Lower leg skin (tissue), 4 donors: Measurements from ENCODE around the gene TBC1D25. TPM values are rescaled to one million over a fixed set of nuclear protein-coding genes. Genes with fewer than 3 reads are reported as not detected.

Experiments used
- DNase-seq, 2 donors: peaks; one replicate each; pipeline ENCODE4 v3.0.0-alpha.2; 2019; ENCODE audit warnings: low spot score in 2 of 2
- H3K4me3 ChIP-seq: fragments of 200-600 bp; sonication (generic); 2 replicates; pipeline ENCODE4 v1.5.1; 2017; ENCODE audit warnings: mild to moderate bottlenecking, low read depth; ENCODE audit not compliant: poor library complexity, severe bottlenecking
- POLR2A ChIP-seq, 2 donors: fragments of 450-650 bp; IDR thresholded peaks; one replicate each; pipeline ENCODE4 v1.6.1; 2016 to 2017; ENCODE audit warnings: antibody characterized with exemption in 2 of 2, mild to moderate bottlenecking in 1 of 2, moderate library complexity in 1 of 2
- WGBS, 2 donors: methylation state at CpG; one replicate each; pipeline ENCODE4 v1.1.5; 2018; 5-methylcytosine and 5-hydroxymethylcytosine counted together
- intact Hi-C: fragments of 100-400 bp; cut with DNase I; formaldehyde crosslinking; loops from one replicate; pipeline ENCODE4 v1.15.0; 2023; ENCODE audit warnings: low total_unique reads
- total RNA-seq, 4 donors: library from RNA; depleted of rRNA; stranded (reverse); fragments of >200 nt; gene quantifications; one replicate each; pipeline ENCODE4 v1.1.0, GENCODE V29; 2016
- TF ChIP-seq, protein P1 (sequence below), 3 donors: fragments of 450-650 bp; IDR thresholded peaks; one replicate each; pipeline ENCODE4 v1.5.1; 2016; ENCODE audit warnings: antibody characterized with exemption in 3 of 3, mild to moderate bottlenecking in 3 of 3, moderate library complexity in 2 of 3

The TBC1D25 gene
- total RNA-seq, 4 donors from 2014 or later = 11.6 to 43.8 (median 16.2) TPM

DNA sequence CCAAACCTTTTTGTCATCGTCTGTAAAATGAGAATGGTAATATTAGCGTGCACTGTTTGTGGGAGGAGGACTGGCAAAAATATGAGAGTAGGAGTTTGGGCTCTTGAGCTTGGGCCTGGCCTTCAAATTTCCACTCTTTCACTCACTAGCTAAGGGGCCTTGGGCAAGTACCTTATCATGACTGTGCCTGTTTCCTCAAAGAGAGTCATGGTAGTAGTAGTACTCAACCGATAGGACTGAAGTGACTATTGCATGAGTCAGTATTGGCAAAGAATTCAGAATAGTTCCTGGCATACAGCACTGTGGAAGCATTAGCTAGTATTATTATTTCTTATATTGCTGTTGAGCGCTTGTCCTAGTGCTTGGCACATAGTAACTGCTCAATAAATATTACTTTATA, 18.8 kb downstream of the TBC1D25 start:
- TF ChIP-seq POLR2A (IDR thresholded peaks at IDR 0.05) = no peak
- TF ChIP-seq, protein P1, sequence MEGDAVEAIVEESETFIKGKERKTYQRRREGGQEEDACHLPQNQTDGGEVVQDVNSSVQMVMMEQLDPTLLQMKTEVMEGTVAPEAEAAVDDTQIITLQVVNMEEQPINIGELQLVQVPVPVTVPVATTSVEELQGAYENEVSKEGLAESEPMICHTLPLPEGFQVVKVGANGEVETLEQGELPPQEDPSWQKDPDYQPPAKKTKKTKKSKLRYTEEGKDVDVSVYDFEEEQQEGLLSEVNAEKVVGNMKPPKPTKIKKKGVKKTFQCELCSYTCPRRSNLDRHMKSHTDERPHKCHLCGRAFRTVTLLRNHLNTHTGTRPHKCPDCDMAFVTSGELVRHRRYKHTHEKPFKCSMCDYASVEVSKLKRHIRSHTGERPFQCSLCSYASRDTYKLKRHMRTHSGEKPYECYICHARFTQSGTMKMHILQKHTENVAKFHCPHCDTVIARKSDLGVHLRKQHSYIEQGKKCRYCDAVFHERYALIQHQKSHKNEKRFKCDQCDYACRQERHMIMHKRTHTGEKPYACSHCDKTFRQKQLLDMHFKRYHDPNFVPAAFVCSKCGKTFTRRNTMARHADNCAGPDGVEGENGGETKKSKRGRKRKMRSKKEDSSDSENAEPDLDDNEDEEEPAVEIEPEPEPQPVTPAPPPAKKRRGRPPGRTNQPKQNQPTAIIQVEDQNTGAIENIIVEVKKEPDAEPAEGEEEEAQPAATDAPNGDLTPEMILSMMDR (IDR thresholded peaks at IDR 0.05) = no peak
- no peak for DNase-seq
- H3K4me3 ChIP-seq = no peak overlapping the region
- intact Hi-C loops = no loop called here
- whole genome bisulfite sequencing, 2 donors = 38 to 70% methylated on average over 4 of the region's 4 CpGs

DNA sequence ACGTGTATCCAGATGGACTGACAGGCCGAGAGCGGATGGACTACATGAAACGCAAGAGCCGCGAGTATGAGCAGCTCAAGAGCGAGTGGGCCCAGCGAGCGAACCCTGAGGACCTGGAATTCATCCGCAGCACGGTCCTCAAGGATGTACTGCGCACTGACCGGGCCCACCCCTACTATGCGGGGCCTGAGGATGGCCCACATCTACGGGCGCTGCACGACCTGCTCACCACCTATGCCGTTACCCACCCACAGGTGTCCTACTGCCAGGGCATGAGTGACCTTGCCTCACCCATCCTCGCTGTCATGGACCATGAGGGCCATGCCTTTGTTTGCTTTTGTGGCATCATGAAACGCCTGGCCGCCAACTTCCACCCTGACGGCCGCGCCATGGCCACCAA, 20.1 kb downstream of the TBC1D25 start:
- TF ChIP-seq, protein P1 (IDR thresholded peaks at IDR 0.05) = no peak
- TF ChIP-seq POLR2A (IDR thresholded peaks at IDR 0.05) = no peak
- no peak for DNase-seq
- intact Hi-C loops = no loop called here
- H3K4me3 ChIP-seq = no peak overlapping the region
- WGBS, 2 donors = 92 to 96% methylated on average over 14 to 24 of the region's 24 CpGs

DNA sequence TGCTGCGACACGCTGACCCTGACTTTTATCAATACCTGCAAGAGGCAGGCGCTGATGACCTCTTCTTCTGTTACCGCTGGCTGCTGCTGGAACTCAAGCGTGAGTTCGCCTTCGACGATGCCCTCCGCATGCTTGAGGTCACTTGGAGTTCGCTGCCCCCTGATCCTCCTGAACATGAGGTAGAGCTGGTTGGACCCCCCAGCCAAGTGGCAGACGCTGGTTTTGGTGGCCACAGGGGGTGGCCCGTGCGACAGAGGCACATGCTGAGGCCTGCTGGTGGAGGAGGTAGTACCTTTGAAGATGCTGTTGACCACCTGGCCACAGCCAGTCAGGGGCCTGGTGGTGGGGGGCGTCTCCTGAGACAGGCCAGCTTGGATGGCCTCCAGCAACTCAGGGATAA, 20.5 kb downstream of the TBC1D25 start:
- no peak for DNase-seq
- WGBS, 2 donors = 86 to 90% methylated on average over 11 to 14 of the region's 14 CpGs
- H3K4me3 ChIP-seq = no peak overlapping the region
- intact Hi-C loops = no loop called here
- no peak for TF ChIP-seq POLR2A (IDR thresholded peaks at IDR 0.05)
- TF ChIP-seq, protein P1 (IDR thresholded peaks at IDR 0.05) = no peak

DNA sequence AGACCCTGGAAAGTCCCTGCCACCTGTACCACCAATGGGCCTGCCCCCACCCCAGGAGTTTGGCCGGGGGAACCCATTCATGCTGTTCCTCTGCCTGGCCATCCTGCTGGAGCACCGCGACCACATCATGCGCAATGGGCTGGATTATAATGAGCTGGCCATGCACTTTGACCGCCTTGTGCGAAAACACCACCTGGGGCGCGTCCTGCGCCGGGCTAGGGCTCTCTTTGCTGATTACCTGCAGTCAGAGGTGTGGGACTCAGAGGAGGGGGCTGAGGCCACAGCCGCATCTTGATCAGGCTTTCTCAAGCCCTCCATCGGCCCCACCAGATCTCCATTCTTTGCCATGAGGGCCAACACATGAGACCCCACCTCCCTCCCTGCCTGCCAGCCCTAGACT, 21.2 kb downstream of the TBC1D25 start:
- intact Hi-C loops = no loop called here
- H3K4me3 ChIP-seq = no peak overlapping the region
- TF ChIP-seq, protein P1 (IDR thresholded peaks at IDR 0.05) = no peak
- no peak for TF ChIP-seq POLR2A (IDR thresholded peaks at IDR 0.05)
- DNase-seq = no peak
- 98 to 100% methylated on average over 1 to 9 of the region's 12 CpGs for WGBS, 2 donors

DNA sequence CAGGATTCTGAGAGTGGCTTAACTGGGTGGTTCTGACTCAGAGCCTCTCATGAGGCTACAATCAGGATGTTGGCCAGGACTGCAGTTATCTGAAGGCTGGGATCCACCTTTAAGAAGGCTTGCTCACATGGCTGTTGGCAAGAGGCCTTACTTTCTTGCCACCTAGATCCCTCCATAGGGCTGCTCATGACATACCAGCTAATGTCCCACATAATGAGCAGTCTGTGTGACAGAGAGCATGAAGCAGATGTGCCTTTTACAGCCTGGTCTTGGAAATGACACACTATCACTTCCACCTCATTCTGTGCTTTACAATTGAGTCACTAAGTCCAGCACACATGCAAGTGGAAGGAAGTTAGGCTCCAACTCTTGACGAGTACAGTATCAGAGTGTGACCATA, 30.4 kb downstream of the TBC1D25 start:
- DNase-seq = no peak
- intact Hi-C loops = no loop called here
- no peak for TF ChIP-seq POLR2A (IDR thresholded peaks at IDR 0.05)
- TF ChIP-seq, protein P1 (IDR thresholded peaks at IDR 0.05) = no peak
- no peak overlapping the region for H3K4me3 ChIP-seq
- WGBS, 2 donors = 50 to 64% methylated on average over 1 of the region's 1 CpG

DNA sequence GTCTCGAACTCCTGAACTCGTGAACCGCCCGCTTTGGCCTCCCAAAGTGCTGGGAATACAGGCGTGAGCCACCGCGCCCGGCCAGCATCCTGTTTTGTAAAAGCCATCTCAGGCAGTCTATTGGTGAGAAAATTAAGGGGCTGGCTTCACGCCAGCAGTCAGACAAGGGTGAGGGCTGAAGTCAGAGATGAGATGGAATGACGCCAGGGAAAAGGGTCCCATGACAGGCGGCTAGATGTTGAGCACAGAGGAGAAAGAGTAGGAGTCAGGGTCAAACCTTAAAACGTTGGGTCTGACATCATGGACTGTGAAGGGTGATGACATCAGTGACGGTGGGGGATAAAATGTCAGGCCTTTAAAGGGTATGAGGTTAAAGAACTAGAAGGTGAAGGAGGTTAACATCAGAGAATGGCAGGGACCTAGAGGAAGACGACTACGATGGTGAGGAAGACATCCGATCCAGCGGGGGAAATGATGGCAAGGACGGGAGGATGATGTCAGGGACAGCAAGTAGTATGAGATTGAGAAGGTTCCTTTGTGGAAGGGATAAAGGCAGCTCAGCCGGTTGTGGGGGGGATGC, 34.3 kb downstream of the TBC1D25 start:
- DNase-seq = peak; percentile 58 to 87
- WGBS, 2 donors = 37 to 59% methylated on average over 19 of the region's 19 CpGs
- no peak for TF ChIP-seq POLR2A (IDR thresholded peaks at IDR 0.05)
- TF ChIP-seq, protein P1 (IDR thresholded peaks at IDR 0.05) = no peak
- H3K4me3 ChIP-seq = no peak overlapping the region
- intact Hi-C loops = no loop called here
